Measurements from ENCODE around the gene PDXK. TPM values are rescaled to one million over a fixed set of nuclear protein-coding genes. Genes with fewer than 3 reads are reported as not detected.

Gene PDXK
- total RNA-seq, 1 donor from 2014 or later: 22.4 TPM

- no peak for FAIRE-seq
- peak; percentile 91 to 96 for DNase-seq (ENCODE audit: low spot score in 2 of 2)
Observed at GRCh38 chr21:43775795-43776430, 57.0 kb downstream of the PDXK start, which contains the start of gene CSTB. Gene CSTB, minus strand, starts transcription at chr21:43776308. Its CDS starts 39 bp downstream, at chr21:43776269.

- FAIRE-seq: no peak
Observed at GRCh38 chr21:43777953-43778352, 59.0 kb downstream of the PDXK start.

GRCh38 chr21:43778469-43779335 lies 59.8 kb downstream of the PDXK start:
- FAIRE-seq: no peak
- no peak for DNase-seq (ENCODE audit: low spot score in 2 of 2)

More at GRCh38 chr21:43777953-43778352, 59.0 kb downstream of the PDXK start:
- no peak for DNase-seq (ENCODE audit: low spot score in 2 of 2)

- FAIRE-seq (no peak), DNase-seq (ENCODE audit: low spot score in 2 of 2) (no peak)
Observed at GRCh38 chr21:43779660-43780059, 60.7 kb downstream of the PDXK start.

GRCh38 chr21:43781846-43782245 lies 62.9 kb downstream of the PDXK start:
- FAIRE-seq (no peak), DNase-seq (ENCODE audit: low spot score in 2 of 2) (no peak)

- DNase-seq (ENCODE audit: low spot score in 2 of 2) (no peak), FAIRE-seq (no peak)
Observed at GRCh38 chr21:43782431-43783097, 63.6 kb downstream of the PDXK start.

GRCh38 chr21:43783098-43783700 lies 64.3 kb downstream of the PDXK start:
- no peak for FAIRE-seq
- DNase-seq (ENCODE audit: low spot score in 2 of 2): no peak

GRCh38 chr21:43785134-43785533 lies 66.2 kb downstream of the PDXK start:
- FAIRE-seq: no peak
- no peak for DNase-seq (ENCODE audit: low spot score in 2 of 2)

GRCh38 chr21:43786300-43786806 lies 67.4 kb downstream of the PDXK start:
- FAIRE-seq: no peak

GRCh38 chr21:43786807-43787440 lies 68.0 kb downstream of the PDXK start:
- FAIRE-seq (no peak), DNase-seq (ENCODE audit: low spot score in 2 of 2) (no peak)

More at GRCh38 chr21:43786300-43786806, 67.4 kb downstream of the PDXK start:
- no peak for DNase-seq (ENCODE audit: low spot score in 2 of 2)

GRCh38 chr21:43789276-43790009 lies 70.5 kb downstream of the PDXK start, which contains the start of gene RRP1:
Gene RRP1, plus strand, starts transcription at chr21:43789577. Its CDS starts 53 bp downstream, at chr21:43789630.
- DNase-seq (ENCODE audit: low spot score in 2 of 2) (peak; percentile 99), FAIRE-seq (no peak)

GRCh38 chr21:43790010-43790524 lies 71.1 kb downstream of the PDXK start:
- FAIRE-seq (no peak), DNase-seq (ENCODE audit: low spot score in 2 of 2) (no peak)

GRCh38 chr21:43792406-43792805 lies 73.5 kb downstream of the PDXK start:
- no peak for FAIRE-seq
- DNase-seq (ENCODE audit: low spot score in 2 of 2): no peak

- no peak for FAIRE-seq
- no peak for DNase-seq (ENCODE audit: low spot score in 2 of 2)
Observed at GRCh38 chr21:43793243-43793642, 74.3 kb downstream of the PDXK start.

- DNase-seq (ENCODE audit: low spot score in 2 of 2) (no peak), FAIRE-seq (no peak)
Observed at GRCh38 chr21:43794311-43794710, 75.4 kb downstream of the PDXK start.

GRCh38 chr21:43794857-43795256 lies 75.9 kb downstream of the PDXK start:
- DNase-seq (ENCODE audit: low spot score in 2 of 2) (no peak), FAIRE-seq (no peak)

GRCh38 chr21:43797415-43797814 lies 78.5 kb downstream of the PDXK start:
- FAIRE-seq (no peak), DNase-seq (ENCODE audit: low spot score in 2 of 2) (no peak)

- FAIRE-seq (no peak), DNase-seq (ENCODE audit: low spot score in 2 of 2) (no peak)
Observed at GRCh38 chr21:43797925-43798715, 79.2 kb downstream of the PDXK start.
